K562 (cell line): Measurements from ENCODE around the gene SPTY2D1. TPM values are rescaled to one million over a fixed set of nuclear protein-coding genes. Genes with fewer than 3 reads are reported as not detected.
A peak's percentile ranks its signal among the peaks of the same experiment; 100 is the strongest.

Source experiments
- ATF1 ChIP-seq, 2 experiments: fragments of 450-650 bp in 1 of 2; IDR thresholded peaks; 2 replicates each; pipeline ENCODE4 v1.6.1; 2016; ENCODE audit warnings: missing compliant biosample characterization in 1 of 2, missing genetic modification characterization in 1 of 2
- CBX2 ChIP-seq: fragments of 200-600 bp; sonication (generic); IDR thresholded peaks from one replicate; pipeline ENCODE4 v1.6.1; 2012; ENCODE audit warnings: mild to moderate bottlenecking, low read length, inconsistent platforms; ENCODE audit not compliant: insufficient read depth, poor library complexity, severe bottlenecking
- CBX3 ChIP-seq, 2 experiments: IDR thresholded peaks; 1 replicate in 1 of 2; 2 replicates in 1 of 2; pipeline ENCODE4 v1.6.1; 2012; ENCODE audit warnings: inconsistent platforms in 2 of 2, low read length in 2 of 2, borderline replicate concordance in 1 of 2, control low read depth in 1 of 2
- CBX8 ChIP-seq: fragments of 200-600 bp; sonication (generic); IDR thresholded peaks from 2 replicates; pipeline ENCODE4 v1.6.1; 2012; ENCODE audit warnings: borderline replicate concordance, mixed run types, low read depth, mild to moderate bottlenecking, moderate library complexity, mixed read lengths, low read length, control low read depth, inconsistent platforms; ENCODE audit not compliant: poor library complexity, severe bottlenecking; ENCODE audit errors: extremely low read depth
- LARP7 ChIP-seq: fragments of 450-650 bp; IDR thresholded peaks from 2 replicates; pipeline ENCODE4 v1.6.1; 2016
- RBFOX2 ChIP-seq: fragments of 200-400 bp; formaldehyde crosslinking; IDR thresholded peaks from 2 replicates; pipeline ENCODE4 v1.6.1; 2017; ENCODE audit warnings: low read depth, mild to moderate bottlenecking, low read length, moderate library complexity
- SAP30 ChIP-seq: fragments of 200-600 bp; sonication (generic); IDR thresholded peaks from 2 replicates; pipeline ENCODE4 v1.6.1; 2012; ENCODE audit warnings: borderline replicate concordance, low read depth, mild to moderate bottlenecking, moderate library complexity, low read length, control low read depth, inconsistent platforms; ENCODE audit not compliant: insufficient read depth, poor library complexity, severe bottlenecking
- SPI1 ChIP-seq: IDR thresholded peaks from 2 replicates; pipeline ENCODE4 v1.6.1; 2011; ENCODE audit warnings: low read depth, low read length, control low read depth, borderline replicate concordance
- ZKSCAN3 ChIP-seq: fragments of 250-450 bp; sonication (Bioruptor Pico); IDR thresholded peaks from 2 replicates; pipeline ENCODE4 v1.4.0; 2020
- ZNF561 ChIP-seq: fragments of 450-650 bp; formaldehyde crosslinking; conservative IDR thresholded peaks from 2 replicates; pipeline ENCODE4 v1.4.0; 2020; ENCODE audit warnings: mild to moderate bottlenecking, moderate library complexity
- polyA plus RNA-seq, 8 experiments: library from polyadenylated mRNA; depleted of rRNA in 4 of 8; stranded (reverse) in 5 of 8; unstranded in 3 of 8; fragments of >200 nt; fragmentation: Nextera tagmentation in 2 of 8; fragmentation: Illumina TruSeq in 1 of 8; extraction: Ambion mirVana in 2 of 8; extraction: Trizol in 1 of 8; gene quantifications; 2 replicates each; pipeline versions ENCODE4 v1.2.1 to v1.2.3, GENCODE V29; 2011 to 2014; ENCODE audit warnings: inconsistent platforms in 1 of 8, missing spikeins in 1 of 8
- total RNA-seq, 7 experiments: library from RNA; depleted of rRNA in 6 of 7; stranded (reverse); fragments of >200 nt in 6 of 7; fragmentation: Illumina TruSeq in 2 of 7; extraction: Trizol in 2 of 7; gene quantifications; 2 replicates each; pipeline versions ENCODE4 v1.2.1 to v1.2.3, GENCODE V29; 2011 to 2021; ENCODE audit warnings: low replicate concordance in 1 of 7
- TF ChIP-seq, protein P1 (sequence below): sonication (generic); formaldehyde crosslinking; IDR thresholded peaks from 2 replicates; pipeline ENCODE4 v1.8.0; 2022; ENCODE audit warnings: missing genetic modification reagents, mild to moderate bottlenecking, moderate library complexity, borderline replicate concordance
- TF ChIP-seq, protein P2 (sequence below): fragments of 250-450 bp; sonication (Bioruptor Pico); IDR thresholded peaks from 2 replicates; pipeline ENCODE4 v1.5.0; 2021; ENCODE audit warnings: mild to moderate bottlenecking, moderate library complexity
- TF ChIP-seq, protein P3 (sequence below): fragments of 450-650 bp; formaldehyde crosslinking; IDR thresholded peaks from 2 replicates; pipeline ENCODE4 v1.4.0; 2022; ENCODE audit warnings: missing genetic modification characterization
- TF ChIP-seq, protein P4 (sequence below): fragments of 250-450 bp; sonication (Bioruptor Pico); IDR thresholded peaks from 2 replicates; pipeline ENCODE4 v1.9.0; 2021; ENCODE audit warnings: mild to moderate bottlenecking, inconsistent platforms
- TF ChIP-seq, protein P5 (sequence below): fragments of 450-650 bp; IDR thresholded peaks from 2 replicates; pipeline ENCODE4 v1.6.1; 2017; ENCODE audit warnings: mild to moderate bottlenecking, moderate library complexity

SPTY2D1 gene
- total and polyA plus RNA-seq, 9 of the 15 experiments (the other 6 are each of a cell fraction or from before 2014, with no cell fraction given) = 3.2 to 32.1 (median 12.9) TPM

DNA sequence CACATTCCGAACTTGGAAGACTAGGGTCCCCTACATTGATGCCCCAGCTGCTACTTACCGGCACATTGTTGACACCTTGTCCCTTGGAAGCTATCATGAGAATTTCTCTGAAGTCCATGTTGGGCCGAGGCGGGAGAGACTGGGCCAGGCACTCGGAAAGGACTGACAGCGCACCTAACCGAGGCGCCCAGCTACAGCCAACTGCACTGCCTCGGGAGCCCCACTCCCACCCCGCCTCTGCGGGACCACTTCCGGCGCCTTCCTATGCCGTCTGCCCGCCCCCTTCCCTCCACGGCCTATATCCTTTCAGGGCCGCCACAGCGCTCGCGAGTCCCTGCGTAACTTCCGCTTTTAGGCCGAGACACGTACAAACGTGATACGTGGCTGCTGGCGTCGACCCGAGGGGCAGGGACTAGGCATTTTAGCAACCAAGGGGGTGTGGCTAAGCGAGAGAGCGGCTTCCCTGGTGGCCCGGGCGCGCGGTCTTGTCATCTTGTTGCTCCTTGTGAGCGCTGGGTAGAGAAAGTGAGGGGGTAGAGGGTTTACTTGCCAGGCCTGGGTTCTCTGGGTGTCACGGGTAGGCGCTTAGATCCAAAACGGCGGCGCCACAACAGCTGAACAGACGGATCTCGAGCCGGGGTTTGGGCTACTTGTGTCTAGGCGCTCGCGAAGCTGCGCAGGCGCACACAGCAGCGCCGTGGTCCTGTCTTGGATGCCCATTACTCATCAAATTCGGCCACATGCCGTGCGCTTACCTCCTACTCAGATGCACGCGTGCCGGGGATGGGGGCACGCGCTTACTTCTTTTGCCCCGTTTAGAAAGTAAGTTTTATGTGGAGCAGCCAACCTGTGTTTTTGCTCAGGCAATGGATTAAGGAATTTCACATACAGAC lies at the start of gene SPTY2D1 (continued):
- TF ChIP-seq, protein P1, sequence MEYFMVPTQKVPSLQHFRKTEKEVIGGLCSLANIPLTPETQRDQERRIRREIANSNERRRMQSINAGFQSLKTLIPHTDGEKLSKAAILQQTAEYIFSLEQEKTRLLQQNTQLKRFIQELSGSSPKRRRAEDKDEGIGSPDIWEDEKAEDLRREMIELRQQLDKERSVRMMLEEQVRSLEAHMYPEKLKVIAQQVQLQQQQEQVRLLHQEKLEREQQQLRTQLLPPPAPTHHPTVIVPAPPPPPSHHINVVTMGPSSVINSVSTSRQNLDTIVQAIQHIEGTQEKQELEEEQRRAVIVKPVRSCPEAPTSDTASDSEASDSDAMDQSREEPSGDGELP = peak; percentile 80
- TF ChIP-seq SPI1 (peak; percentile 42; the same call in 1 of the 2 replicates), CBX8 (no peak), CBX2 (no peak), RBFOX2 (peak; percentile 97), LARP7 (no peak), SAP30 (peak; percentile 84), ZNF561 (CRISPR knock-in tag) (no peak), ATF1 (CRISPR knock-in tag; IDR thresholded peaks at IDR 0.05) (peak; percentile 91), ATF1 (tag; IDR thresholded peaks at IDR 0.05) (peak; percentile 99), ZKSCAN3 (CRISPR knock-in tag) (no peak), CBX3 (IDR thresholded peaks at IDR 0.05; ENCODE audit: borderline replicate concordance in 1 of 2, low read length in 2 of 2) (peak in 1 of 2 experiments; percentile 91; a peak in 2 of 3 replicates)
- TF ChIP-seq, protein P2, sequence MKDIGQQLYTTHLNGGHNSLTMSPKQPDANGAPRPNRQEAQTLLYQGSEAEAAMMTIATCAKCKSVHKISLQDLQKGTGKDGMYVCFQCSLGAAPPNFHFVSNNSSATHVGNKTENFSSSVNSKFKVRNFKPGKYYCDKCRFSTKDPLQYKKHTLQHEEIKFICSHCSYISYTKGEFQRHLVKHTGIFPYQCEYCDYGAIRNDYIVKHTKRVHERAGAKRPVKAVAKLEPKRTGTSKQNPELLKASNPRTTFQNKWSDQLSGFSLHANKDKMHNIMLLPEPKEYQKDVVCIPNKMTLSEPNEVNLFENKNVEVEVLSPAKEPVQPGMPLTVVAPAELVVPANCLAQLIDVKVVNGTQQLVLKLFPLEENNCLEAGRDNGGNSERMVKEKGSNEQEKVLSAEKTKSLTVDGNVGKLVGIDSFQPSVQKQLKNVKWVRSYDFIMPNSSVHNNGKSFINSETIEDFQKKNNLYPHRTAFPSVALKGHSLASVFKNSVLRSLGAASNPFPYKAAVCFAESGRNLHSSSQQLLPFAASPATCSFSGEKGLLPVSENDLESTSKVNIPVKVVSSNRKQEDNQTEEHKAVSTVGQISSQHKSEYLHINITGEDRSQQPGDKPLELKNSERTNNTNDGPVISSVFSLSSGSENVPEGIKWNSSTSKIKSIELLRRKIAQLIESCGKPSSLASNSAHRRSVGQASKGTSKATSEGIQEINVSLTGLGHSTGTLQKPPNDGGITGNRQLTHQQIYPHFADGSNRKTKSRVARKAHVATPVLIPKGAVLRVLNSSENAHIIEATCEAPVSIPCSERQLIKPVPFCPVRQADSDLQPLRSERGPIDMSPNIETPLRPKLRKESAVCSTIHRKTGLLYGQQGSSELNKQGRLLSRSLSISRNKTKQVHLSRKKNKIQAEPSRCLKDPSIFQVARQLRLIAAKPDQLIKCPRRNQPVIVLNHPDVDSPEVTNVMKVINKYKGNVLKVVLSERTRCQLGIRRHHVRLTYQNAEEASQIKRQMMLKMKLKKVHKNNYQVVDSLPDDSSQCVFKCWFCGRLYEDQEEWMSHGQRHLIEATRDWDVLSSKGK (CRISPR knock-in tag) = no peak
- TF ChIP-seq, protein P3, sequence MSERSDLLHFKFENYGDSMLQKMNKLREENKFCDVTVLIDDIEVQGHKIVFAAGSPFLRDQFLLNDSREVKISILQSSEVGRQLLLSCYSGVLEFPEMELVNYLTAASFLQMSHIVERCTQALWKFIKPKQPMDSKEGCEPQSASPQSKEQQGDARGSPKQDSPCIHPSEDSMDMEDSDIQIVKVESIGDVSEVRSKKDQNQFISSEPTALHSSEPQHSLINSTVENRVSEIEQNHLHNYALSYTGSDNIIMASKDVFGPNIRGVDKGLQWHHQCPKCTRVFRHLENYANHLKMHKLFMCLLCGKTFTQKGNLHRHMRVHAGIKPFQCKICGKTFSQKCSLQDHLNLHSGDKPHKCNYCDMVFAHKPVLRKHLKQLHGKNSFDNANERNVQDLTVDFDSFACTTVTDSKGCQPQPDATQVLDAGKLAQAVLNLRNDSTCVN = no peak
- TF ChIP-seq, protein P4, sequence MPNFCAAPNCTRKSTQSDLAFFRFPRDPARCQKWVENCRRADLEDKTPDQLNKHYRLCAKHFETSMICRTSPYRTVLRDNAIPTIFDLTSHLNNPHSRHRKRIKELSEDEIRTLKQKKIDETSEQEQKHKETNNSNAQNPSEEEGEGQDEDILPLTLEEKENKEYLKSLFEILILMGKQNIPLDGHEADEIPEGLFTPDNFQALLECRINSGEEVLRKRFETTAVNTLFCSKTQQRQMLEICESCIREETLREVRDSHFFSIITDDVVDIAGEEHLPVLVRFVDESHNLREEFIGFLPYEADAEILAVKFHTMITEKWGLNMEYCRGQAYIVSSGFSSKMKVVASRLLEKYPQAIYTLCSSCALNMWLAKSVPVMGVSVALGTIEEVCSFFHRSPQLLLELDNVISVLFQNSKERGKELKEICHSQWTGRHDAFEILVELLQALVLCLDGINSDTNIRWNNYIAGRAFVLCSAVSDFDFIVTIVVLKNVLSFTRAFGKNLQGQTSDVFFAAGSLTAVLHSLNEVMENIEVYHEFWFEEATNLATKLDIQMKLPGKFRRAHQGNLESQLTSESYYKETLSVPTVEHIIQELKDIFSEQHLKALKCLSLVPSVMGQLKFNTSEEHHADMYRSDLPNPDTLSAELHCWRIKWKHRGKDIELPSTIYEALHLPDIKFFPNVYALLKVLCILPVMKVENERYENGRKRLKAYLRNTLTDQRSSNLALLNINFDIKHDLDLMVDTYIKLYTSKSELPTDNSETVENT = 0 out of 2 replicates have a peak, but pooled peaks have one; percentile 47
- TF ChIP-seq, protein P5, sequence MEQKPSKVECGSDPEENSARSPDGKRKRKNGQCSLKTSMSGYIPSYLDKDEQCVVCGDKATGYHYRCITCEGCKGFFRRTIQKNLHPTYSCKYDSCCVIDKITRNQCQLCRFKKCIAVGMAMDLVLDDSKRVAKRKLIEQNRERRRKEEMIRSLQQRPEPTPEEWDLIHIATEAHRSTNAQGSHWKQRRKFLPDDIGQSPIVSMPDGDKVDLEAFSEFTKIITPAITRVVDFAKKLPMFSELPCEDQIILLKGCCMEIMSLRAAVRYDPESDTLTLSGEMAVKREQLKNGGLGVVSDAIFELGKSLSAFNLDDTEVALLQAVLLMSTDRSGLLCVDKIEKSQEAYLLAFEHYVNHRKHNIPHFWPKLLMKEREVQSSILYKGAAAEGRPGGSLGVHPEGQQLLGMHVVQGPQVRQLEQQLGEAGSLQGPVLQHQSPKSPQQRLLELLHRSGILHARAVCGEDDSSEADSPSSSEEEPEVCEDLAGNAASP = no peak
